T-helper 22 cell (primary cell): ENCODE data around the gene CFL1.
A peak's percentile ranks its signal among the peaks of the same experiment; 100 is the strongest.

Experiments
- DNase-seq: peaks from one replicate; pipeline ENCODE4 v3.0.0-alpha.2; 2020; ENCODE audit warnings: low read depth

The CFL1 gene

DNA sequence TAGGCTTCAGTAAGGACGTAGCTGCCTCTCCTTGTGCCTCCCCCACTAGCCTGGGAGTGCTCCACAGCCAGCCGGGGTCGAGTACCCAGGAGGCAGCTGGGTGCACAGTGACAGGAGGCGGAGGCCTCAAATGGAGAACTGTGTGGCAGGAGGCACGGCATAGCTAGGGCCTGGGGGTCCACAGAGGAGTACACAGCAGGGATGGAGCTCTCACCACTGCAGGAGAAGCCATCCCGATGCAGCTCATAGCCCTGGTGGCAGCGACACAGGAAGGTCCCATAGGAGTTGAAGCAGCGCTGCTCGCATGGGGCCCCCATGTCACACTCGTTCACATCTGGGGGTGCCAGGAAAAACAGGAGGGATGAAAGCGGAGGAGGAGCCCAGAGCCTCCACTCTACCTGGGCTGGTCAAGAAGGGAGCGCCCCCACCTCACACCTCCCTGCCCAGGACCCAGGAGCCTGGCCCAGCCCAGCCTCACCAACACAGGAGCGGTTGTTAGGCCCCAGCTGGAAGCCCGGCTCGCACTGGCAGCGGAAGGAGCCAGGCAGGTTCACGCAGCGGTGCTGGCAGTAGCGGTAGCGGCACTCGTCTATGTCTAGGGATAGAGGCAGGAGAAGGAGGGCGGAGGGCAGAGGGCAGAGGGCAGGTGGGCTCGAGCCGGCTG lies 11.8 kb upstream of the CFL1 start:
- DNase-seq, result no peak

- DNase-seq, result no peak
These were observed 10.9 kb upstream of the CFL1 start for GRCh38 chr11:65868907-65869306.

- DNase-seq, result no peak
These were observed 10.2 kb upstream of the CFL1 start for GRCh38 chr11:65868076-65868667.

DNA sequence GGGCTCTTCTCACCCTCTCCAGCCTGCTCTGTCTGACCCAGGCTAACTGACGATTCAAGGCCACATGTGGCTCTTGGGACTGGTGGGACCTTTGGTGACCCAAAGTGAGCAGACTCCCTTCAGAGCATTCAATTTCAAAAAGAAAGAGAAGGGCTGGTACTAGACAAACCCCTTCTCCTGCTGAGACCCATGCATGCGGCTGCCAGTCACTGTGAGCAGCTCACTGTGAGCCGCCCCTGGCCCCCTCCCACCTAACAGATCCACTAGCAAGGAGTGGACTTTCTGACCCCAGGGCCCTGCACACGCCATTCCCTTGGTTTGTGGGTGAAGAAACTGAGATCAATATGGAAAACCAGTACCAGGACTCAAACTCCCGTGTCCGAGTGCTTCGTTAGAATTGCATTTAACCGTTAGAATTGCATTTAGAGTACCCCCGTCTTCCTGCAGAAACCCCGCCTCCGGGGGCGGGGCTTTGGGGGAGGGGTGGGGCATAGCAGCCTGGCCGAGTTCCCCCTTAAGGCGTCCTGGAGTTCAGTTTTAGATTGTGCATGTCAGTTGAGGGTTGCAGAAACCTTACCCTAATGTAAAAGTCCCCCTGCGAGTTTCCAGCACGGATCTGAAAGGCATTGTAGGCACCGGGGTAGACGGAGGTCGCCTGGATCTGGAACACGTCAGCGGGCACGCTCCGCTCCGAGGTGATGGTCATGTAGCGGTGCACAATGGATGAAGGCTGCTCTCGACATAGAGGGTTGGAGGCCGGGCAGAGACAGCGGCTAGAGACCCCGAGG lies 9.5 kb upstream of the CFL1 start:
- no peak for DNase-seq

DNA sequence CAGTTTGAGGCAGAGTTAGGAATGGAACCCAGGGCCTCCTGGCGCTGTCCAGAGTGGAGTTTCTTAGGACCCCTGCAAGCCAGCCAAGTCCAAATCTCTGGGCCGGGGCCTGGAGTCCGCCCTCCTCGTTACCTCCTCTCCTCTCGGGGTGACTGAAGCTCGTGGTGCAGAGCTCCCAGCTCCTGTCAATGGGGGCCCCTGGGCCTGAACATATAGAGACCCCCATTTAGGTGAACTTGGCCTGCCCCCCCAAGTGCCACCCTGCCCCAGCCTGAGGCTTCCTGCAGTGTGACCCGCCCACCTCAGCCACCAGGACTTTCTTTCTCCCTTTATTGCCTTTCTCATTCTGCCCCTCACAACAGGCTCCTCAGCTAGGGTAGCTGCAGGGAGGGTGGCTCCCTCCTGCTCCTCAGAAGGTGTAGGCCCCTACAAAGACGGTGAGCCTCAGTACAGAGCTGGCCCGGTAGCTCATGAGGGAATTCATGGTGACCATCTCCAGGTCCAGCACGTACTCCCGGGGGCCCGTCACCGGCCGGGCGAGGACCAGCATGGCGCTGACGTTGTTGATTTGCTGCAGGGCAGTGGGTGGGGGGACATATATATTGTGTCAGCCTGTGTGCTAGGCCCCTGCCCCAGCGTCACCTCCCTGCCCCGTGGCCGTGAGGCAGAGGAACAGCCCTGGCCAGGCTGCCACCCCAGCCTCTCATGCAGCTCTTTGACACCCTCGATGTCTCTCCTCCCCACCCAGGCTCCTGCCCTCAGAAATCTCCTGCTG lies 8.7 kb upstream of the CFL1 start:
- DNase-seq, result no peak

DNA sequence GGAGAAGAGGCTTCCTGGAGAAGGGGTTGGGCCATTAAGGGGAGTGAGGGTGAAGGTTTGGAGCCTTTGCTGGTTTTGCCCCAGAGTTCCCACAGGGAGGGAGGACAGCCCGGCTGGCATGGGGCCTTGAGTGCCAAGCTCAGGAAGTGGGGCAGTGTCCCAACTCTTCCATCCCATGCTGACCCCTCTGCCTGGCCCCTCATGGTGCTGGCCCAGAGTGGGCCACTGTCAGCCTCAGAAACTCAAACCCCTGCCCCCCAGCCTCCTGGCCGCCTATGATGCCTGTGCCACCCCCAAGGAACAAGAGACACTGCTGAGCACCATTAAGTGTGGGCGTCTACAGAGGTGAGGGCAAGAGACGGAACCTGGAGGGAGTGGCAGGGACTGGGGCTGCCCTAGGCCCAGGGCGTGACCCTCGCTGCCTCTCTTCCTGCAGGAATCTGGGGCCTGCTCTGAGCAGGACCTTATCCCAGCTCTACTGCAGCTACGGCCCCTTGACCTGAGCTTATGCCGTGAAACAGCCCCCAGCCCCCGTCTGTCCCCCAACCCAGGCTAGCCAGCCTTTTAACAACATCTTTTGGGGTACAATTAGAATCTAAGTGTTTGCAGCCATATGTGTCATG lies 7.7 kb upstream of the CFL1 start:
- no peak for DNase-seq

DNA sequence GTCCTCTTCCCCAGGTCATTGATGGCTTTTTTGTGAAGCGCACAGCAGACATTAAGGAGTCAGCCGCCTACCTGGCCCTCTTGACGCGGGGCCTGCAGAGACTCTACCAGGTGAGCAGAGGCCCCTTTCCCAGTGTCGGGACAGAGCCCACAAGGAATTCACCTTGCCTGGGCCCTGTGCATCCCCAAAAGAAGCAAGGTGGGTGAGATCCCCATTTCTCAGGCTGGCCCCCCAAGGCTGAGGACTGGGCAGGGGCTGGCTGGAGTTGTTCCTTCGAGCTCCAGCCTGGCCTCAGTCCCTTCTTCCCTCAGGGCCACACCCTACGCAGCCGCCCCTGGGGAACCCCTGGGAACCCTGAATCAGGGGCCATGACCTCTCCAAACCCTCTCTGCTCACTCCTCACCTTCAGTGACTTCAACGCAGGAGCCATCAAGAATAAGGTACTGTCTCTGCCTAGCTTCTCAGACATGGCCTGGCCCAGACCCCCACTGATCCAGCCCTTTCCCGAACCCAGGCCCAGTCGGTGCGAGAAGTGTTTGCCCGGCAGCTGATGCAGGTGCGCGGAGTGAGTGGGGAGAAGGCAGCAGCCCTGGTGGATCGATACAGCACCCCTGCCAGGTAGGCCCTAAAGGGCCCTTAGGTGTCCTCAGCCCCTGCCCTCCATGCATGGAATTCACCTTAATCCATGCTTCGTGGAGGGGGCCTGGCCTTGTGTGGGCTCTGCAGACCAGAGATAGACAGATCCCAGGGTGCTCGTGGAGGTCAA lies 6.9 kb upstream of the CFL1 start:
- no peak for DNase-seq

- DNase-seq, result no peak
These were observed 6.1 kb upstream of the CFL1 start for GRCh38 chr11:65863889-65864705.

DNA sequence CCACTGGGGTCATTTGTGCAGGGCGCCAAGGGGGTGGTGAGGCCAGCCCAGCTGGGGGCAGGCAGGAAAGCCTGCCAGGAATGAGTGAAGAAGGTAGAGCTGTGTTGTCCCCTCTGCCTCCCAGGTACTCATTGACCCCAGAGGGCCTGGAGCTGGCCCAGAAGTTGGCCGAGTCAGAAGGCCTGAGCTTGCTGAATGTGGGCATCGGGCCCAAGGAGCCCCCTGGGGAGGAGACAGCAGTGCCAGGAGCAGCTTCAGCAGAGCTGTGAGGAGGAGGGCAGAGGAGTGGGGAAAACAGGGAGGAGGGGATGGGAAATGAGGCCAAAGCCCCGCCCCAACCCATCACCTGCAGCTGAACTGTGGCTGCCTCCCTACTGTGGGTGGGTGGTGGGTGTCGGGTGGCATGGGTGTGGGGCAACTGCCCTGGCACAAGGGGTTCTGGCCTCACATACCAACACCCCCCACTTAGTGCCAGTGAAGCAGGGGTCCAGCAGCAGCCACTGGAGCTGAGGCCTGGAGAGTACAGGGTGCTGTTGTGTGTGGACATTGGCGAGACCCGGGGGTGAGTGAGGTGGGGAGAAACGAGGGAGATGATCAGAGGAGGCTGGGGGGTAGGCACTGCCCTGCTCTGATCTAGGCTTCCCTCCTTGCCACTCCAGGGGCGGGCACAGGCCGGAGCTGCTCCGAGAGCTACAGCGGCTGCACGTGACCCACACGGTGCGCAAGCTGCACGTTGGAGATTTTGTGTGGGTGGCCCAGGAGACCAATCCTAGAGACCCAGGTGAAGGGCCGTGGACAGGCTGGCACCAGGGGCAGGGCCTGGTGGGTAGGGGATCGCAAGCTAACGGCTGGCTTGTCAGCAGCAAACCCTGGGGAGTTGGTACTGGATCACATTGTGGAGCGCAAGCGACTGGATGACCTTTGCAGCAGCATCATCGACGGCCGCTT lies 5.2 kb upstream of the CFL1 start:
- no peak for DNase-seq

DNA sequence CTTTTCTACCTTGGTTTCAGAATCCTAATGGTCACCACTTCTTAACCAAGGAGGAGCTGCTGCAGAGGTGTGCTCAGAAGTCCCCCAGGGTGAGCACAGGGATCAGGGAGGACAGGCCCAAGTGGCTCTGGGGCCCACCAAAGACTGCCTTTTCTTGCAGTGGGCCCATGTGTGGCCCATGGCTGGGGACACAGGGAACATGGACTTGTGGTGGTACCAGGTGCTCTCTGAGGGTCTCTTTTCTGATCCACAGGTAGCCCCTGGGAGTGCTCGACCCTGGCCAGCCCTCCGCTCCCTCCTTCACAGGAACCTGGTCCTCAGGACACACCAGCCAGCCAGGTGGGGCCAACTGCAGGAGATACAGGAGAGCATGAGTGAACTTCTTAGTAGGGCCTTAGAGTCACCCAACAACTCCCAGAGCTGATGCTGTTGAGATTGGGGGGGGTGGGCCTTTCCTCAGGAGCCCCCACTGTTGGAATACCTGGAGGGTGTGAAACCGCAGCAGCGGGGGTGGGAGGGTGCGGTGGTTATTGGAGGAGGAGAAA lies 4.3 kb upstream of the CFL1 start:
- DNase-seq, result no peak

GRCh38 chr11:65861533-65862183 lies 3.7 kb upstream of the CFL1 start:
- no peak for DNase-seq

DNA sequence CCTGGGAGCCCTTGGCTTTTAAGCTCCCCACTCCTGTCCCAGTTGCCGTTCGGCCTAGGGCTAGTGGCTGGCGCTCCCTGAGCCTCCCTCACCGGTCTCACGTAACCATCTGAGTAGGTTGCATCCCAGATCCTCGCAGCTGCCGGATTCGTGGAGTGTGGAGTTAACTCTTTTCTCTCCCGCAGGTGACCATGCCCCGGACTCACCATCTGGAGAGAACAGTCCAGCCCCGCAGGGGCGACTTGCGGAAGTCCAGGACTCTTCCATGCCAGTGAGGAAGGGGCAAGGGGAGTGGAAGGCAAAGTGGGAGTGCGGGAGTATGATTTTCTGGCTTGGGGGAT lies 3.2 kb upstream of the CFL1 start:
- DNase-seq, result no peak

- peak; percentile 90 for DNase-seq
These were observed 2.5 kb upstream of the CFL1 start, which contains the start of gene MUS81 for GRCh38 chr11:65860278-65861164. TSS of gene MUS81 (plus strand) at chr11:65860433. CDS start at chr11:65860754, 321 bp downstream.

GRCh38 chr11:65859812-65860277 lies 1.9 kb upstream of the CFL1 start:
- no peak for DNase-seq

- peak; percentile 97 for DNase-seq
These were observed 1.3 kb upstream of the CFL1 start for GRCh38 chr11:65859095-65859811.

GRCh38 chr11:65858681-65859087 lies 704 bp upstream of the CFL1 start:
- DNase-seq, result no peak

- peak; percentile 40 for DNase-seq
These were observed 504 bp downstream of the CFL1 start for GRCh38 chr11:65857500-65857852.
